SK-N-SH (cell line): ENCODE data around the gene HLA-E. TPM values are rescaled to one million over a fixed set of nuclear protein-coding genes. Genes with fewer than 3 reads are reported as not detected.

Source experiments
- CTCF ChIA-PET: fragments of 300-600, 350-600 bp; formaldehyde crosslinking; extraction: SDS; loops from one replicate; lab custom pipeline; 2021; lab: Yijun Ruan, JAX
- POLR2A ChIA-PET: fragments of 350-600 bp; sonication (Branson Sonifier 250); formaldehyde crosslinking; extraction: SDS; loops from one replicate; lab custom pipeline; 2020; ENCODE audit warnings: antibody characterized with exemption, inconsistent platforms; lab: Yijun Ruan, JAX
- DNase-seq: peaks from one replicate; pipeline ENCODE4 v3.0.0; 2012
- H2AFZ ChIP-seq: fragments of 200-600 bp; sonication (generic); 2 replicates; pipeline ENCODE4 v1.8.1; 2016; ENCODE audit warnings: antibody characterized with exemption, mild to moderate bottlenecking, low read depth
- H3F3A ChIP-seq: fragments of 200-600 bp; sonication (generic); replicated peaks from 2 replicates; pipeline ENCODE3; 2016; ENCODE audit warnings: antibody characterized with exemption, mild to moderate bottlenecking; ENCODE audit not compliant: insufficient read depth
- H3K27ac ChIP-seq, 2 experiments: fragments of 200-500 bp in 1 of 2; fragments of 200-600 bp in 1 of 2; sonication (Bioruptor generic) in 1 of 2; sonication (generic), shearing (Covaris generic) in 1 of 2; 2 replicates each; pipeline versions ENCODE4 v1.5.1 to v1.6.1; 2014 to 2016; ENCODE audit warnings: low read depth in 2 of 2, inconsistent platforms in 1 of 2, low read length in 1 of 2, mild to moderate bottlenecking in 1 of 2, mixed read lengths in 1 of 2
- H3K27me3 ChIP-seq: fragments of 200-600 bp; sonication (generic), shearing (Covaris generic); 2 replicates; pipeline ENCODE4 v1.6.1; 2016; ENCODE audit warnings: mixed run types; ENCODE audit not compliant: insufficient read depth
- H3K36me3 ChIP-seq, 2 experiments: fragments of 200-500 bp in 1 of 2; fragments of 200-600 bp in 1 of 2; sonication (Bioruptor generic) in 1 of 2; sonication (generic) in 1 of 2; replicated peaks in 1 of 2; 2 replicates each; pipeline versions ENCODE3 to v1.5.1; 2014 to 2016; ENCODE audit warnings: low read length in 1 of 2, mild to moderate bottlenecking in 1 of 2; ENCODE audit not compliant: insufficient read depth in 2 of 2, control insufficient read depth in 1 of 2
- H3K4me1 ChIP-seq, 2 experiments: fragments of 200-500 bp in 1 of 2; fragments of 200-600 bp in 1 of 2; sonication (Bioruptor generic) in 1 of 2; sonication (generic), shearing (Covaris generic) in 1 of 2; 2 replicates each; pipeline versions ENCODE4 v1.5.1 to v1.6.1; 2014 to 2016; ENCODE audit warnings: low read depth in 1 of 2, low read length in 1 of 2, mixed run types in 1 of 2; ENCODE audit not compliant: insufficient read depth in 2 of 2, control insufficient read depth in 1 of 2
- H3K4me2 ChIP-seq: fragments of 200-600 bp; sonication (generic), shearing (Covaris generic); 2 replicates; pipeline ENCODE4 v1.6.1; 2017; ENCODE audit warnings: mixed run types
- H3K4me3 ChIP-seq, 2 experiments: fragments of 200-500 bp in 1 of 2; fragments of 200-600 bp in 1 of 2; sonication (Bioruptor generic) in 1 of 2; sonication (generic), shearing (Covaris generic) in 1 of 2; 2 replicates each; pipeline versions ENCODE4 v1.5.1 to v1.8.1; 2014 to 2016; ENCODE audit warnings: low read depth in 2 of 2, inconsistent platforms in 1 of 2, low read length in 1 of 2, mild to moderate bottlenecking in 1 of 2, mixed read lengths in 1 of 2, moderate library complexity in 1 of 2
- H3K79me2 ChIP-seq: fragments of 200-600 bp; sonication (generic); 2 replicates; pipeline ENCODE4 v1.8.1; 2017; ENCODE audit warnings: mild to moderate bottlenecking; ENCODE audit not compliant: insufficient read depth
- H3K9ac ChIP-seq: fragments of 200-600 bp; sonication (generic); 2 replicates; pipeline ENCODE4 v1.6.1; 2017; ENCODE audit warnings: mixed run types
- H3K9me2 ChIP-seq: fragments of 200-600 bp; sonication (generic); 2 replicates; pipeline ENCODE4 v1.6.1; 2017; ENCODE audit warnings: mixed run types
- H3K9me3 ChIP-seq: fragments of 200-600 bp; sonication (generic); 2 replicates; pipeline ENCODE4 v1.6.1; 2017; ENCODE audit warnings: mixed run types, mild to moderate bottlenecking, moderate library complexity
- H4K20me1 ChIP-seq: fragments of 200-600 bp; sonication (generic); 2 replicates; pipeline ENCODE4 v1.6.1; 2017; ENCODE audit warnings: mild to moderate bottlenecking, mixed run types; ENCODE audit not compliant: insufficient read depth
- CHD2 ChIP-seq: fragments of 150-350 bp; IDR thresholded peaks from 2 replicates; pipeline ENCODE4 v1.6.1; 2018; ENCODE audit warnings: low read length; ENCODE audit not compliant: partially characterized antibody
- EZH2phosphoT487 ChIP-seq: fragments of 200-600 bp; sonication (generic); IDR thresholded peaks from 2 replicates; pipeline ENCODE4 v1.6.1; 2017; ENCODE audit warnings: low read depth, mixed run types, mild to moderate bottlenecking, antibody characterized with exemption, moderate library complexity, borderline replicate concordance
- GATA2 ChIP-seq: sonication (generic); formaldehyde crosslinking; IDR thresholded peaks from 2 replicates; pipeline ENCODE4 v1.5.0; 2020; ENCODE audit warnings: mild to moderate bottlenecking, missing genetic modification reagents
- RCOR1 ChIP-seq: fragments of 150-350 bp; IDR thresholded peaks from 2 replicates; pipeline ENCODE4 v1.6.1; 2017; ENCODE audit warnings: antibody characterized with exemption, low read length
- SMC3 ChIP-seq: IDR thresholded peaks from 2 replicates; pipeline ENCODE4 v1.6.1; 2012; ENCODE audit warnings: low read depth, low read length, improper control_type of control experiment
- USF1 ChIP-seq: IDR thresholded peaks from 2 replicates; pipeline ENCODE4 v1.4.0; 2012; ENCODE audit warnings: low read depth, borderline replicate concordance
- USF2 ChIP-seq: fragments of 150-350 bp; IDR thresholded peaks from 2 replicates; pipeline ENCODE4 v1.6.1; 2017; ENCODE audit warnings: antibody characterized with exemption, low read length, low read depth, borderline replicate concordance
- ZBTB33 ChIP-seq: IDR thresholded peaks from 2 replicates; pipeline ENCODE4 v1.4.0; 2012; ENCODE audit warnings: low read depth, borderline replicate concordance
- WGBS: methylation state at CpG from one replicate; pipeline ENCODE4 v1.1.6; 2017; ENCODE audit warnings: low lambda C conversion rate; 5-methylcytosine and 5-hydroxymethylcytosine counted together
- polyA plus RNA-seq, 3 experiments: library from polyadenylated mRNA; depleted of rRNA; stranded (reverse); fragments of >200 nt; gene quantifications; 2 replicates each; pipeline ENCODE4 v1.2.3, GENCODE V29; 2012

HLA-E gene
- polyA plus RNA-seq, 1 of the 3 experiments (the other 2 are of a cell fraction): 90.9 TPM

GRCh38 chr6:30462482-30462881, 26.8 kb upstream of the HLA-E start:
- ChIA-PET CTCF (interaction anchor here (1.0 to 6.1 kb wide), 3 partner anchors 11 to 70 kb away, joined by 3 to 50 read pairs (median 3); no protein-coding TSS in a partner anchor), POLR2A (no interaction called here)
- Histone ChIP-seq H3K79me2 (no peaks in the 10 kb centered on the region), H2AFZ (no peak overlapping the region), H3K27ac (no peak overlapping the region), H3K4me1 (no peaks in the 10 kb centered on the region; a peak in 1 of 4 replicates), H4K20me1 (0 out of 2 replicates have a peak, but pooled peaks cover 6% of the 10 kb centered on the region), H3K27me3 (peaks cover 96% of the 10 kb centered on the region), H3F3A (no peaks in the 10 kb centered on the region), H3K4me3 (no peak overlapping the region), H3K9me2 (no peaks in the 10 kb centered on the region), H3K4me2 (no peak overlapping the region), H3K9me3 (no peaks in the 10 kb centered on the region), H3K36me3 (no peaks in the 10 kb centered on the region), H3K9ac (no peak overlapping the region)
- DNase-seq: no peak
- TF ChIP-seq ZBTB33 (no peak), EZH2phosphoT487 (0 out of 2 replicates have a peak, but pooled peaks have one; percentile 64), USF2 (no peak), USF1 (no peak), SMC3 (no peak)
- WGBS: 2% methylated on average over 7 of the region's 7 CpGs

GRCh38 chr6:30463242-30463641, 26.1 kb upstream of the HLA-E start:
- no peak overlapping the region for H3K27ac ChIP-seq
- ChIA-PET POLR2A (no interaction called here), CTCF (interaction anchor here (1.0 to 6.1 kb wide), 5 partner anchors 11 to 69 kb away, joined by 3 to 50 read pairs (median 3); no protein-coding TSS in a partner anchor)
- H3K9me3 ChIP-seq: no peaks in the 10 kb centered on the region
- no peaks in the 10 kb centered on the region for H3K79me2 ChIP-seq
- H3K9ac ChIP-seq: no peak overlapping the region
- H4K20me1 ChIP-seq: 0 out of 2 replicates have a peak, but pooled peaks cover 6% of the 10 kb centered on the region
- no peak overlapping the region for H2AFZ ChIP-seq
- no peaks in the 10 kb centered on the region for H3K36me3 ChIP-seq
- WGBS: 13% methylated on average over 9 of the region's 9 CpGs
- H3F3A ChIP-seq: no peaks in the 10 kb centered on the region
- H3K4me2 ChIP-seq: no peak overlapping the region
- no peak overlapping the region for H3K4me3 ChIP-seq
- H3K4me1 ChIP-seq: no peaks in the 10 kb centered on the region; a peak in 1 of 4 replicates
- TF ChIP-seq GATA2 (CRISPR knock-in tag): no peak
- no peak for TF ChIP-seq EZH2phosphoT487
- TF ChIP-seq CHD2: no peak
- TF ChIP-seq RCOR1: no peak
- no peak for TF ChIP-seq ZBTB33
- H3K27me3 ChIP-seq: peaks cover 95% of the 10 kb centered on the region
- H3K9me2 ChIP-seq: no peaks in the 10 kb centered on the region
- DNase-seq: no peak
